HEK293 (cell line): ENCODE results near the gene PLCL1.

Source experiments
- CTCF ChIA-PET: fragments of 350-600 bp; formaldehyde crosslinking; extraction: SDS; loops from one replicate; lab custom pipeline; 2021; ENCODE audit warnings: antibody characterized with exemption; lab: Yijun Ruan, JAX
- POLR2A ChIA-PET: fragments of 300-600 bp; formaldehyde crosslinking; extraction: SDS; loops from one replicate; lab custom pipeline; 2020; ENCODE audit warnings: antibody characterized with exemption, inconsistent platforms; lab: Yijun Ruan, JAX
- H3K27ac ChIP-seq: fragments of 200-500 bp; sonication (Bioruptor generic); 2 replicates; pipeline ENCODE4 v1.5.1; 2014; ENCODE audit warnings: low read depth, low read length, control low read depth, inconsistent platforms; ENCODE audit errors: extremely low read depth
- H3K36me3 ChIP-seq, 2 experiments: fragments of 200-500 bp in 1 of 2; sonication (Bioruptor generic) in 1 of 2; 1 replicate in 1 of 2; 2 replicates in 1 of 2; pipeline ENCODE4 v1.5.1; 2014 to 2017; ENCODE audit warnings: inconsistent platforms in 2 of 2, low read length in 2 of 2; ENCODE audit not compliant: control insufficient read depth in 2 of 2, insufficient read depth in 1 of 2
- H3K4me1 ChIP-seq: fragments of 200-500 bp; sonication (Bioruptor generic); 2 replicates; pipeline ENCODE4 v1.5.1; 2014; ENCODE audit warnings: mild to moderate bottlenecking, low read length, inconsistent platforms; ENCODE audit not compliant: control insufficient read depth, insufficient read depth
- H3K4me3 ChIP-seq: 2 replicates; pipeline ENCODE4 v1.5.1; 2011; ENCODE audit warnings: low read depth, mild to moderate bottlenecking, control low read depth, low read length, moderate library complexity
- H3K9me3 ChIP-seq: fragments of 200-500 bp; sonication (Bioruptor generic); 2 replicates; pipeline ENCODE4 v1.5.1; 2014; ENCODE audit warnings: low read depth, low read length, inconsistent platforms; ENCODE audit not compliant: control insufficient read depth, insufficient read depth
- BCL6B ChIP-seq: fragments of 450-650 bp; formaldehyde crosslinking; IDR thresholded peaks from 2 replicates; pipeline ENCODE4 v1.5.1; 2017; ENCODE audit warnings: missing biosample characterization, missing genetic modification characterization
- EGR2 ChIP-seq: fragments of 450-650 bp; formaldehyde crosslinking; IDR thresholded peaks from 2 replicates; pipeline ENCODE4 v1.5.1; 2016; ENCODE audit warnings: low read depth, missing biosample characterization, missing genetic modification characterization
- IKZF3 ChIP-seq: fragments of 450-650 bp; IDR thresholded peaks from 2 replicates; pipeline ENCODE4 v1.5.0; 2018; ENCODE audit warnings: missing biosample characterization, mild to moderate bottlenecking, missing genetic modification characterization, moderate library complexity
- KLF1 ChIP-seq: fragments of 450-650 bp; formaldehyde crosslinking; IDR thresholded peaks from 2 replicates; pipeline ENCODE4 v1.5.1; 2016; ENCODE audit warnings: missing biosample characterization, missing genetic modification characterization
- ZFP41 ChIP-seq: fragments of 450-650 bp; formaldehyde crosslinking; IDR thresholded peaks from 2 replicates; pipeline ENCODE4 v1.5.1; 2016; ENCODE audit warnings: missing biosample characterization, missing genetic modification characterization, borderline replicate concordance
- ZNF132 ChIP-seq: fragments of 450-650 bp; formaldehyde crosslinking; IDR thresholded peaks from 2 replicates; pipeline ENCODE4 v1.5.1; 2017; ENCODE audit warnings: missing biosample characterization, missing genetic modification characterization, borderline replicate concordance
- ZNF148 ChIP-seq: fragments of 450-650 bp; formaldehyde crosslinking; IDR thresholded peaks from 2 replicates; pipeline ENCODE4 v1.5.0; 2017; ENCODE audit warnings: missing biosample characterization, missing genetic modification characterization, borderline replicate concordance
- ZNF23 ChIP-seq: fragments of 450-650 bp; formaldehyde crosslinking; IDR thresholded peaks from 2 replicates; pipeline ENCODE4 v1.5.1; 2016; ENCODE audit warnings: missing biosample characterization, missing genetic modification characterization, borderline replicate concordance
- ZNF239 ChIP-seq: fragments of 450-650 bp; formaldehyde crosslinking; IDR thresholded peaks from 2 replicates; pipeline ENCODE4 v1.5.1; 2016; ENCODE audit warnings: missing biosample characterization, missing genetic modification characterization
- ZNF24 ChIP-seq: fragments of 450-650 bp; formaldehyde crosslinking; IDR thresholded peaks from 2 replicates; pipeline ENCODE4 v1.5.1; 2016; ENCODE audit warnings: missing biosample characterization, missing genetic modification characterization
- ZNF266 ChIP-seq: fragments of 450-650 bp; formaldehyde crosslinking; IDR thresholded peaks from 2 replicates; pipeline ENCODE4 v1.5.1; 2016; ENCODE audit warnings: missing biosample characterization, missing genetic modification characterization, low read depth
- ZNF280D ChIP-seq: fragments of 450-650 bp; formaldehyde crosslinking; IDR thresholded peaks from 2 replicates; pipeline ENCODE4 v1.5.1; 2016; ENCODE audit warnings: missing biosample characterization, missing genetic modification characterization
- ZNF335 ChIP-seq: fragments of 450-650 bp; formaldehyde crosslinking; conservative IDR thresholded peaks from 2 replicates; pipeline ENCODE4 v1.5.1; 2016; ENCODE audit warnings: missing biosample characterization, missing genetic modification characterization
- ZNF449 ChIP-seq: fragments of 450-650 bp; formaldehyde crosslinking; IDR thresholded peaks from 2 replicates; pipeline ENCODE4 v1.5.1; 2017; ENCODE audit warnings: missing biosample characterization, mild to moderate bottlenecking, missing genetic modification characterization, moderate library complexity
- ZNF585B ChIP-seq: fragments of 450-650 bp; formaldehyde crosslinking; IDR thresholded peaks from 2 replicates; pipeline ENCODE4 v1.5.1; 2016; ENCODE audit warnings: missing biosample characterization, missing genetic modification characterization
- ZNF707 ChIP-seq: fragments of 450-650 bp; formaldehyde crosslinking; IDR thresholded peaks from 2 replicates; pipeline ENCODE4 v1.5.1; 2016; ENCODE audit warnings: missing biosample characterization, missing genetic modification characterization
- ZNF768 ChIP-seq: fragments of 450-650 bp; formaldehyde crosslinking; IDR thresholded peaks from 2 replicates; pipeline ENCODE4 v1.5.1; 2018; ENCODE audit warnings: missing biosample characterization, mild to moderate bottlenecking, missing genetic modification characterization
- ZSCAN23 ChIP-seq: fragments of 450-650 bp; formaldehyde crosslinking; IDR thresholded peaks from 2 replicates; pipeline ENCODE4 v1.5.1; 2016; ENCODE audit warnings: missing biosample characterization, missing genetic modification characterization
- ZSCAN30 ChIP-seq: fragments of 450-650 bp; IDR thresholded peaks from 2 replicates; pipeline ENCODE4 v1.5.1; 2018; ENCODE audit warnings: missing biosample characterization, mild to moderate bottlenecking, missing genetic modification characterization, moderate library complexity

Gene PLCL1

GRCh38 chr2:197848602-197849001 is 44.2 kb downstream of the PLCL1 start (continued):
- TF ChIP-seq IKZF3 (tag by site-specific recombination) (no peak), BCL6B (tag by site-specific recombination) (no peak), ZFP41 (tag by site-specific recombination) (no peak), KLF1 (tag by site-specific recombination) (no peak), ZNF23 (tag by site-specific recombination) (no peak), ZNF132 (tag by site-specific recombination) (no peak), ZNF148 (no peak), ZNF707 (tag by site-specific recombination) (no peak), ZNF335 (tag by site-specific recombination) (no peak)

GRCh38 chr2:197850882-197851450 is 46.6 kb downstream of the PLCL1 start:
- TF ChIP-seq ZNF266 (tag by site-specific recombination), result no peak
- TF ChIP-seq ZNF585B, result no peak
- TF ChIP-seq ZSCAN23 (tag by site-specific recombination), result no peak
- no peak for TF ChIP-seq ZNF24 (tag by site-specific recombination)
- TF ChIP-seq ZNF449 (tag by site-specific recombination), result no peak
- TF ChIP-seq ZNF768 (tag by site-specific recombination), result no peak
- no peak for TF ChIP-seq ZNF280D (tag by site-specific recombination)
- TF ChIP-seq EGR2, result no peak
- no peak for TF ChIP-seq ZSCAN30 (tag by site-specific recombination)
- TF ChIP-seq ZNF239 (tag by site-specific recombination), result no peak
- ChIA-PET CTCF (interaction anchor here (0.8 to 3.6 kb wide), 6 partner anchors 13 to 447 kb away, joined by 3 to 14 read pairs (median 4); no protein-coding TSS in a partner anchor), POLR2A (no interaction called here)
- Histone ChIP-seq H3K4me1 (no peaks in the 10 kb centered on the region), H3K4me3 (no peak overlapping the region), H3K9me3 (no peaks in the 10 kb centered on the region), H3K36me3 (no peaks in the 10 kb centered on the region), H3K27ac (no peak overlapping the region)
